Mucosa of descending colon (tissue), 3 donors: ENCODE measurements around the gene COL23A1. TPM values are rescaled to one million over a fixed set of nuclear protein-coding genes. Genes with fewer than 3 reads are reported as not detected.

Source experiments
- ATAC-seq: fragments of 200-7000 bp; cut with Tn5 transposase; one replicate; pipeline ENCODE4 v1.9.1; 2020; ENCODE audit warnings: mild to moderate bottlenecking, moderate library complexity
- DNase-seq, 3 donors: peaks; one replicate each; pipeline ENCODE4 v3.0.0-alpha.2; 2020
- H3K36me3 ChIP-seq: fragments of 200-600 bp; one replicate; pipeline ENCODE4 v1.8.0; 2021; ENCODE audit warnings: low read depth, mild to moderate bottlenecking
- H3K4me1 ChIP-seq: fragments of 200-600 bp; one replicate; pipeline ENCODE4 v1.8.0; 2021; ENCODE audit warnings: low read depth, mild to moderate bottlenecking
- H3K4me3 ChIP-seq: fragments of 200-600 bp; one replicate; pipeline ENCODE4 v1.8.0; 2021; ENCODE audit warnings: mild to moderate bottlenecking
- H3K9me3 ChIP-seq: fragments of 200-600 bp; one replicate; pipeline ENCODE4 v1.8.0; 2021; ENCODE audit warnings: mild to moderate bottlenecking
- intact Hi-C, 2 donors: fragments of 100-400 bp; cut with DNase I in 1 of 2; cut with micrococcal nuclease in 1 of 2; formaldehyde crosslinking; loops; one replicate each; pipeline versions ENCODE4 v1.11.0 to v1.11.1; 2022; cut with DNase I, micrococcal nuclease
- total RNA-seq, 3 donors: library from RNA; stranded (reverse); fragmentation: NEBNext Ultra II Directional in 2 of 3; extraction: Animal tissue kit (Norgen Biotek cat#: 25700) in 2 of 3; gene quantifications; one replicate each; pipeline versions ENCODE4 v1.2.1 to v1.2.4, GENCODE V29; 2021 to 2023
- TF ChIP-seq, protein P1 (sequence below): fragments of 200-600 bp; IDR thresholded peaks from one replicate; pipeline ENCODE4 v1.8.0; 2022; ENCODE audit warnings: antibody characterized with exemption, mild to moderate bottlenecking
- donor health status: DM: no; HTN: no; CAD: no; lungs with moderate emphysema.
- donor health status: DM: no; HTN: no; CAD: no.
- donor health status: DM: no; HTN: yes; CAD: no.

The COL23A1 gene
- total RNA-seq, 3 donors from 2014 or later = 0.17 to 2.7 (median 0.43) TPM

DNA sequence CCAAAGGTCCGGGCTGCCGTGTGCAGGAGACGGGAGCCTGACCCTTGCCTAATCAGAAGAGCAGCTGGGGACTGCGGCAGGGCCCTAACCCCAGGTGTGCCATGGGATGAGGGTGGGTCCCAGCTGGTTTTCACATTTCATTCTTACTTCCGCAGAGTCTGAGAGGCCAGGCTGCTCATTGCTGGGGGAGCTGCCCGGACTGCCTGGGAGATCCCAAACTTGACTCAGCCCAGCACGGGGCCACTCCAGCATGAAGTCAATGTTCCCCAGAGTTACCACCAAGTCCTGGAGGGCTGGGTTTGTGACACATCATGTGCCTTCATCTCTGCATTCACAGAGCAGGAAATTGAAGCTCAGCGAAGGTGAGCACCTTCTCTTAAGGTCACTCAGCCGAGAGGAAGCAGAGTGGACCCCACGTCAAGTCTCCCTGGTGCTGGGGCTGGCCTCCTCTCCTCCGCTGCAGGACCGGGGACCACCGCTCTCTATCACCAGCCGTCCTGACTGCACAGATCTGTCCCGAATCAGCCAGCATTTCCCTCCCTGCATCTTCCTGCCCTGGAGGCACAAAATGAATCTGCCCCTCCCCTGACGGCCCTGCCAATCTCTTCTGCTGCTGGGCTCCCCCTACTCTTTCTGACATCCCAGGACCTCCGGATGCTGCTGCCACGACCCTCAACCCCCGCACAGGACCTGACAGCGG is 303.0 kb downstream of the COL23A1 start:
- Histone ChIP-seq H3K9me3 (peaks cover 10% of the 10 kb centered on the region), H3K4me3 (no peak overlapping the region), H3K36me3 (no peaks in the 10 kb centered on the region), H3K4me1 (no peaks in the 10 kb centered on the region)
- ATAC-seq (no peak), DNase-seq (no peak)
- TF ChIP-seq, protein P1, sequence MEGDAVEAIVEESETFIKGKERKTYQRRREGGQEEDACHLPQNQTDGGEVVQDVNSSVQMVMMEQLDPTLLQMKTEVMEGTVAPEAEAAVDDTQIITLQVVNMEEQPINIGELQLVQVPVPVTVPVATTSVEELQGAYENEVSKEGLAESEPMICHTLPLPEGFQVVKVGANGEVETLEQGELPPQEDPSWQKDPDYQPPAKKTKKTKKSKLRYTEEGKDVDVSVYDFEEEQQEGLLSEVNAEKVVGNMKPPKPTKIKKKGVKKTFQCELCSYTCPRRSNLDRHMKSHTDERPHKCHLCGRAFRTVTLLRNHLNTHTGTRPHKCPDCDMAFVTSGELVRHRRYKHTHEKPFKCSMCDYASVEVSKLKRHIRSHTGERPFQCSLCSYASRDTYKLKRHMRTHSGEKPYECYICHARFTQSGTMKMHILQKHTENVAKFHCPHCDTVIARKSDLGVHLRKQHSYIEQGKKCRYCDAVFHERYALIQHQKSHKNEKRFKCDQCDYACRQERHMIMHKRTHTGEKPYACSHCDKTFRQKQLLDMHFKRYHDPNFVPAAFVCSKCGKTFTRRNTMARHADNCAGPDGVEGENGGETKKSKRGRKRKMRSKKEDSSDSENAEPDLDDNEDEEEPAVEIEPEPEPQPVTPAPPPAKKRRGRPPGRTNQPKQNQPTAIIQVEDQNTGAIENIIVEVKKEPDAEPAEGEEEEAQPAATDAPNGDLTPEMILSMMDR = no peak
- intact Hi-C loops = loop anchor here in 1 of 2 donors (10.0 kb wide), 1 partner anchor 268 kb away; no protein-coding TSS in a partner anchor

DNA sequence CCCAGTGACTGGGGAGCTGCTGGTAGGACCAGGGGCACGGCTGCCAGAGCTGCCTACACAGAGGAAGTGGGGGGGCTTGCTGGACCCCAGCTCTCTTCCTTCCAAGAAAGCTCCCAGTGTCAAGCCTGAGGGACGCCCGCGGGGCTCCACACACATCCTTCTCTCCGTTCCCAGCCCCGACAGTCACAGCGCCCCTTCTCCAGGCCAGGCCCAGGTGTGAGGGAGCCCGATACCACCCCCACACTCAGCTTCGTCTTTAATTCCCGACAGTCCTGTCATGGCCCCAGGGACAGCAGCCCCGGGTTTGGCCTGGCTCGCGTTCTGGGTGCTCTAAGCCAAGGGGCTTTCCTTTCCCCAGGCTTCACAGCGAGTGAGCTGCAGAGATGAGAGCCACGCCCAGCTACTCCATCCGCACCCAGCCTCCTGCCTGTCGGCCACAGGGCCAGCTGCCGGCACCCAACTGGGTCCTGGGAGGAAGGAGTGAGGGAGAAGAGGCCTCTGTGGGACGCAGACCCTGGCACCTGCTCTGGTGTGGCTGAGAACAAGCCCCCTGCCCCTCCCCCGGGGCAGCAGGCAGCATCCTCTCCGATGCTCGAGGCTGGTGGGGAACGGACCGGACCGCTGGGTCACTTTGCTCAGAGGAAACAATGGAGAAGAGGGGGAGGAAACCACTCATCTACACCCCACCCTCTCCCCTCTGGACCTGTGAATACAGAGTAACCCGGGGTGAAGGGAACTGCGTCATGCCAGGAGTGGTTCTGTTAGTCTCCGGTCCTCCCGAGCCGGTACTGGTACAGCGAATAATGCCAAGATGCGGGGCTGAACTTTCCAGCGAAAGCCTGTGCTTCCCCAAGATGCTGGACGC is 303.7 kb downstream of the COL23A1 start:
- no peak for ATAC-seq

DNA sequence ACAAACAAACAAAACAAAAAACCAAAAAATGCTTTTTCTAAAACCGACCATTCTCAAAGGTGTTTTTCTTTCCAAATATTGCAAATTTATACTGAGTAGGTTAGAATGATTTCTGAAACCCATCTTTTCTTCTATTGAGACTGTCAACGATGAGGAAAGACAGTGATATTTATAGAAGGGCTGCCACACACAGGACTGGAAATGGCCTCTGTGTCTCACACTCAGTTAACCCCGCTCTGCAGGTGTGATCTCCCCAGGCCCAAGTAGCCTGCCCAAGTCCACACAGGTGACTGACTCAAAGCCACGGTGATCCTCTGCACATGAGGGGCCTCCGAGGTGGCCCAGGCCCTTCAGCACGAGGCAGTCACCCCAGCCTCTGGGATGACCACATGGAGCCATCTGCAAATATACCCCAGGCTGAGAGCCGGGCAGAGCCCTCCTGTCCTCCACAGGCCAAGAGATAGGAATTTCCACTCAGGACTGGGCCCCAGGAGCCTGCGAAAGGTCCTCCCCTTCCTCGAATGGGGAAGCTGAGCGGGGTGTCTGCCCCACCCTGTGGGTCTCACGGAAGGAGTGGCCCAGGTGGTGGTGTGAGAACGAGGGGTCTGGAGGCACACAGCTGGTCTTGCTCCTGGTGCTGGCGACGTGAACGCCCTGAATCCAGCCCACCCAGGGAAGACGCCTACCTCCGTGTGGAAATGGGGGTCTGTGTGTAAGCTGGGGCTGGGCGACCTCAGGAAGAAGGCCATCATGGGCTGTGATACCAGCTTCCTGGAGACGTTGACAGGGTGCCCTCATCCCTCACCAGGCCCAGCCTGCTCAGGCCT is 304.6 kb downstream of the COL23A1 start:
- peak in 1 of 3 donors; percentile 29 for DNase-seq
- Histone ChIP-seq H3K36me3 (no peaks in the 10 kb centered on the region), H3K4me3 (no peak overlapping the region), H3K9me3 (peaks cover 10% of the 10 kb centered on the region), H3K4me1 (no peaks in the 10 kb centered on the region)
- intact Hi-C loops = loop anchor here in 1 of 2 donors (10.0 kb wide), 1 partner anchor 269 kb away; no protein-coding TSS in a partner anchor
- no peak for ATAC-seq
- TF ChIP-seq, protein P1 = no peak

More for the DNA sequence above, 303.7 kb downstream of the COL23A1 start:
- Histone ChIP-seq H3K4me1 (no peaks in the 10 kb centered on the region), H3K9me3 (peaks cover 10% of the 10 kb centered on the region), H3K36me3 (no peaks in the 10 kb centered on the region), H3K4me3 (no peak overlapping the region)
- intact Hi-C loops = loop anchor here in 1 of 2 donors (10.0 kb wide), 1 partner anchor 268 kb away; no protein-coding TSS in a partner anchor
- no peak for DNase-seq
- TF ChIP-seq, protein P1 = no peak

DNA sequence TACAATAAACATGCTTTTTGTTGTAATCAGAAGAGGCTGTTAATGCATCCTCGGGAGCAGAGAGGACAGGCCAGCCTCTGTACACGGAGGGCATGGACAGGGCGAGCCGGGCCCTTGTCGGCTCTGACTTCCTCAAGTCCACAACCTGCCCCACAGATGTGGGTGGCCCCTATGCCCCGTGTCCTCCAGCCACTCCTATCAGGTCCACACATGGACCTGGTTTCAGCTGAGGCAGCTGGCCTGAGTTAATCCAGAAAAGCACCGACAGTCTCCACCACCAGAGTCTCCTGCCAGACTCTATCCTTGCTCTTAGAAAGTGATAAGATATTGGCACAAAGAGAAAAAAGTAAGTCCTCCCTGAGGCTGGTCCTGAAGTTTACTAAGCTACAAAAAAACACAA is 305.2 kb downstream of the COL23A1 start:
- Histone ChIP-seq H3K4me3 (no peak overlapping the region), H3K36me3 (no peaks in the 10 kb centered on the region), H3K9me3 (peaks cover 10% of the 10 kb centered on the region), H3K4me1 (no peaks in the 10 kb centered on the region)
- ATAC-seq = no peak
- TF ChIP-seq, protein P1 = no peak
- intact Hi-C loops = loop anchor here in 1 of 2 donors (10.0 kb wide), 1 partner anchor 270 kb away; no protein-coding TSS in a partner anchor
- peak in 1 of 3 donors; percentile 23 for DNase-seq

DNA sequence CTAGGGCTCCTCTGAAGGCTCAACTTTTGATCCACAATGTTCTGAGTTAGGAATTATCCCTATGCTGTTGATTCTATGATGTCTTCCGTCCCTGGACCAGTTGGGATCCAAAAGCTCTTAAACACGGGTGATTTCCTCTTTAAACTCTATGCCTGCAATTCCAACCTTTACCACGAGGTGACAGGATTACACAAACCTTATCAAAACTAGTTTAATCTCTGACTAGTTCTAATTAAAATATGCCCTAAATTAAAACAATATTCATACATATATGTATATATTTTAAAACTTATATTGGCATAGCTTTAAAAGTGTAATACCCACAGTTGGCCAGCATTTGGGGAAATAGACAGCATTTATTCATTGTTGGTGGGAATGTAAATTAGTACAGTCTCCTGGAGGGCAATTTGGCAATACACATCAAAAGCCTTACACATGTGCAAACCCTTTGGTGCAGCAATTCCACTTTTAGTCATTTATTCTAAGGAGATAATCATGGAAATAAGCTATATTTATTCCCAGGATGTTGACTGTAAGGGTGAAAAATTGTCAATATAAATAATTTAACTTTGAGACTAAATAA is 306.0 kb downstream of the COL23A1 start:
- Histone ChIP-seq H3K4me3 (no peak overlapping the region), H3K9me3 (peaks cover 10% of the 10 kb centered on the region), H3K4me1 (no peaks in the 10 kb centered on the region), H3K36me3 (no peaks in the 10 kb centered on the region)
- ATAC-seq (no peak), DNase-seq (peak in 1 of 3 donors; percentile 38)
- TF ChIP-seq, protein P1 = no peak
- intact Hi-C loops = loop anchor here in 1 of 2 donors (10.0 kb wide), 1 partner anchor 271 kb away; no protein-coding TSS in a partner anchor
